ENCODE measurements around the gene LAMC3.

- TF ChIP-seq CTCF (conservative IDR thresholded peaks at IDR 0.05; ENCODE audit: low read depth, low read length) (no peak), EZH2 (IDR thresholded peaks at IDR 0.05; ENCODE audit: borderline replicate concordance, low read depth, low read length, poor library complexity, severe bottlenecking) (no peak)
These were observed 82.5 kb downstream of the LAMC3 start for GRCh38 chr9:131091352-131091992.

Measured in A673 (cell line).